ENCODE measurements around the gene IQCM.

Gene IQCM

DNA sequence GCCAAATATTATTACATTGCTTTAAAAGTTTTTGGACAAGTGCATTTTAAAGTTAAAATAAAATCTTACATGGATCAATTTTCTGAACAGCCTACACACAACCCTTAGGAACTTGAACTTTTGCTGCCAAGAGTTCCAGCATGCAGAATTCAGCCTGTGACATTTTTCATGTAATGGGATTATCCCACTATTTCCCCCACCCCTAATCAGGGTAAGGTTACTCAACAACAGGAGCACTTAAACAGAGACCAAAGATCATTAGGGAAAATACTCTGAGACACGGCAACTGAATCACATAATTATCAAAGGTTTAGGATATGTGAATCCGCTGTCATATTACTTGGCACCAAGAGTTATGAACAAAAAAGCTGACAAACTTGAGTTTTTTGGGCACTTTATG, 47.2 kb downstream of the IQCM start:
- DNase-seq = no peak

DNA sequence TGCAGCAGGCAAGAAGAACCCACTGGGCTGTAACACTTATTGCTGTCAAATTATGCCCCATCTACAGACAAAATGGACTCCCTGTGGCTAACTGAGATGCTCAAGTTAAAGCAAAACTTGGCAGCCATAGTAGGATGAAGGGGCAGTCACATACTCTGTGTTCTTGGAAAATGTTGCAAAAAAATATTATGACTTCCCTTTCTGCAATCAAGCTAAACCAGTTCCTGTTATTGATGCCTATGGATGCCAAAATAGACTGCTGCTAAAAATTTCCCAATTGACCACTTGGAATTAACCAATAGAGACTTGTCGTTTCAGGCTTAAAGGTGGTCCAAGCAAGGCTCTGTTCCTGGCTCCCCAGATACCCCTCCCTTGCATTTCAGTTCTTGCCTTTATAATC, 49.5 kb downstream of the IQCM start:
- DNase-seq = no peak

DNA sequence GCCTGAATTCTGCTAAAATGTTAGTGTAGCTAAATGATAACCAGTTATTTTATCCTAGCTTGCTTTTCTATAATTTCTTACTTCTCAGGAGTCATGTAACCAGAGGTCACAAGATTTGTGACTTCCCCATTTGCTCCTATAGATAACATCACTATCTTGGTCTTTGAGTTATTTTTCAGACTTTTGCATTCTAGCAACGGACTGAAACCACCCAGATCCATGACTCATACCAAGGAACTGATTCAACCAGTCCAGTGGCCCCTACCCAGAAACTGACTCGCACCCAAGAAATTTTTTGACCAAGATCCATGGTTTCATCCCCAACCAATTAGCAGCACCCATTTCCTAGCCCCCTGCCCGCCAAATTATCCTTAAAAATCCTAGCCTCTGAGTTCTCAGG, 50.0 kb downstream of the IQCM start:
- DNase-seq = no peak

DNA sequence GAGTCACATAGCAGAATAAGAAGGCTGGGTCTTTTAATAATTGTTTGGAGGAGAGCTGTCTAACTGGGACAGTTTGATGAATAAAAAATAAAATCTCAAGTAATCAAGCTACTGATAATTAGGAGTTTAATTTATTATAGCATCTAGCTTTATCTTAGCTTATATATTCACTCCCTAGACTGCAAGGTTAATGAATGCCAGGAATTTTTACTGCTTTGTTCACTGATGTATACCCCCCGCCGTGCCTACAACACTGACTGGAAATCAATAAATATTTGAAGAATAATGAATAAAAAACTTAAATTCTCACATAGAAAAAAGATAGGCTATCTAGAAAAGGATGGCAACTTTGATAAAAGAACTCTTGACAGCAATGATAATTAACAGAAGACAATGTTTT, 59.7 kb downstream of the IQCM start:
- DNase-seq = no peak

DNA sequence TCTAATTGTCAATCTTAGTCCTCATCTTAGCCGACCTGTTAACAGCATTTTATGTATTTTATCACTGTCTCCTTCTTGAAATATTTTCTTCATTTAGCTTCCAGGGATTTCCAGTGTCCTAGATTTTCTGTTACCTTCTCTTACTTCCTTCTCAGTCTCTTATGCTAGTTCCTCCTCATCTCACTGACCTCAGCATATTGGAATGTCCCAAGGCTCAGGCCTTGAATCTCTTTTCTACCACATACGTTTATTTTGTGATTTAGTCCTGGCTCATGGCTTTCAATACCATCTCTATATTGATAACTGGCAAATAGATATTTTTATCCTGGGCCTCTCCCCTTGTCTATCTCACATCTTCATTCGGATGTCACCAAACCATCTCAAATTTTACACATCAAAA, 61.1 kb downstream of the IQCM start:
- DNase-seq = no peak

DNA sequence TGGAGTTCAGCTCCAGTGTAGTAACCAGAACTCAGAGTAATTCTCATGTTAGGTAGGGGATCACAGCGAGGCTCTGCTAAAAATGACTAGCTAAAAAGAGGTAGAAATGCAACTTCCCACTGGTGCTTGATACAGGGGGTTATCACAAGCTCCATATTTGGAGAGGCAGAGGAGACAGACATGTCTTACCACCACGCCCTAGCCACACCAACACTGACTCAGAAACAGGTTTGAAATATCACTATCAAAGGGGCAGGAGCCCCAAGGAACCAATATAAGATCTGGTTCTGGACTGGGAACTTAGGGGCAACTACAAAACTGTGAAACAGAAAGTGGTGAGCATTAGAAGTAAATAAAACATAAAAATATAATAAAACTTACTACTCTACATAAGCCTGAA, 62.9 kb downstream of the IQCM start:
- DNase-seq = no peak

DNA sequence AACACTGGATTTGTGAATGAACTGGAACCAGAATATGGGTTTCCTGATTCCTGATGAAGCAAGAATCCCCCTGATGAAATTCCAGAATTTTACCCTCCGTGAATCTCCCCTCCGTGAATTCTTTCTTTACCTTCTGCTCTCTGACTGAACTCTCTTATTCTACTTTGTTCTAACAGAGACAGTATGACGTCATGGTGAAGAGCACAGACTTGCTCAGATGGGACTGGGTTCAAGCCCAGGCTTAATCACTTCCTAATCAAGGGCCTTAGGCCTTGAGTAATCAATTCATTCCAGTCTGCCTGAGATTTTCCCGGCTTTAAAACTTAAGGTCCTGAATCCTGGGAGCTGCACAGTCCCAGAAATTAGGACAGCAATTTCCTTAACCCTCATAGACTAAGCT, 64.5 kb downstream of the IQCM start:
- no peak for DNase-seq

DNA sequence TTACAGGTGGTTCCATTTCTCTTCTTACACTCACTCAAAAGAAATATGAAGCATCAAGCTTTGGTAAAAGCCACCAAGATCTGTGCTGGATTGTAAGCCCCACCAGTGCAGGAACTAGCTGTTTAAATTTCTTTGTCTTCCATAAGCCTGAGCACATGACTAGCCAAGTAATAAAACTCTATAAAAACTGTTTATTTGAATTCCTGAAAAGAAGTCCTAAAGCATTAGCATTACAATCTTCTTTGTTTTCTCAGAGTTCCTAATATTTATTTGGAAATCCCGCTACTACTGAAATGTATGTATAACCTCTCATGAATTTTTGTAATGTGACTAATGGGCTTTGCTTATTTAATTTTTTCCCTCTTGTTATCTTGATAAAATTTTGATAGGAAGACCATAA, 65.9 kb downstream of the IQCM start:
- DNase-seq = no peak

DNA sequence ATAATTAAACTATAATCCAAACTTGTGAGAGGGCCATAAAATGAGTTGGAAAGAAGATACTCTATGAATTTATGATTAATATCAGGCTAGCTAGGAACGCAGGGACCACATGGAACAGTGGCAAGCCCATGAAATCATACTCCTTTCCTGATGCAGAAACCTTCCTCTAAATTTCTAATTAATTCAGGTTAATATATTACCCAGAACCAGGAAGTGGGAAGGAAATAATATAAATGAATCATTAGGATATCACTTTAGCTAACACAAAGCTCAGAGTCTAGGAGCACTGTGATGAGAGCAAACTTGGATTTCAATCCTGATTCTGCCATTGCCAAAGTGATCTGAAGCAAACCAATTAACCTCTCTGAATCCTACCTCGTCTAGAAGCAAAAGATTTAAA, 68.0 kb downstream of the IQCM start:
- no peak for DNase-seq

DNA sequence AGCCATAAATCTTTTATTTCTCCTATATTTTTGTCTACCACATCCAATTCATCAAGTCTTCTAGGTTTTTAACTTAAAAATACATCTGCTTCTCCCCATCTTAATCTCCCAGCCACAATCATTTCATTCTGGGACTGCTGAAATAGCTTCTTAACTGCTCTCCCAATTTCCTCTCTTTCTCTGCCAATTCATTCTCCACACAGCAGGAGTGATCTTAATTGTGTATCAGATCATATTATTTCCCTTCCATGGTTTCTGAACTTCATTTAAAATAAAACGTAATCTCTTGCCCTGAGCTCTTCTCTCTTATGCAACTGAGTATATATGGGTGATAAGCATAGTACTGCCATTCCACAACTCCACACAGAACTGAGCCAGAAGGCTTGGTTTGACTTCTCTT, 69.4 kb downstream of the IQCM start:
- no peak for DNase-seq

DNA sequence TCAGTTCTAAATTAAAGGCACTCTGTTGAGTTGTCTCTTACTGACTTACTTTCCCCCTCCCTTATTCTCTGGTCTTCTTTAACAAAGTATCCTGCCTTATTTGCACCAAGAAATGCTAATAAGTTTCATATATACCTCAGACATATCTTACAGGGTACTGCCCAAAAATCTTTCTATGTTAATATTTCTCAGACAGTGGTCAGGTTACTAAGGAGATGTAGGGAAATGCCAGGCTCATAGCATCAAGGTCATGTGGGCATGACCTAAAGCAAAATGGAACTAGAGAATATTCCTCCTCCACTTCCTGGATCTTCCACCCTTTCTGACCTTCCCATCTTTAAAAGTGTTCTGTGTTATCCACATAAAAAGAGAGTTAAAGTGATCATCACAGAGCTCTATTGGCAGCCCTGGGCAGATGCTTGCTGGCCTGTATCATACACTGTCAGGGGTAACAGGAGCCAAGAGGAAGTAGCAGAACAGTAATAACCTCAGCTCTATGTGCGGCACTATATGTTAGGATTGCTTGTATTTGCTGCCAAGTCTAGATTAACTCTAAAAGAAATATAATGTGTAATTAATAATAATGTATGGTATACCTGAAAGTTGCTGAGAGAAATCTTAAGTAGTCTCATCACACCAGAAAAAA, 74.3 kb downstream of the IQCM start:
- no peak for DNase-seq

DNA sequence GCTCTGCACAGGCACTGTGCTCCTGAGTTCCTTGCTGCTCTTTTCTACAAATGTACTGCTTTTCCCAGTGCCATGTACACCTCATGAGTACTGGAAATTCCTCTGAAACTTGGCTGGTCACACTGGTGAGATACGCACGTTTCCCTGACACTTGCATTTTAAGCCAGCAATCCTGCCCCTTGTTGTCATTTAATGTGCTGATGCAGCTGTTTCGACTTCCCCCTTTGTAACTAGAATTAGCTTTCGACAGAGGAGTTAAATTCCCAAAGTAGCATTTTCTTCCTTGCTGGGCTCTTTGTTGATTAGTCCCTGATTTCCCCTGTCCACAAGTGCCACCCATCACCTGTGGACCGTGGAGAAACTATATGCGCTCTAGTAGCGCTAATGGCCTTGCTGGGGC, 77.5 kb downstream of the IQCM start:
- DNase-seq = no peak

DNA sequence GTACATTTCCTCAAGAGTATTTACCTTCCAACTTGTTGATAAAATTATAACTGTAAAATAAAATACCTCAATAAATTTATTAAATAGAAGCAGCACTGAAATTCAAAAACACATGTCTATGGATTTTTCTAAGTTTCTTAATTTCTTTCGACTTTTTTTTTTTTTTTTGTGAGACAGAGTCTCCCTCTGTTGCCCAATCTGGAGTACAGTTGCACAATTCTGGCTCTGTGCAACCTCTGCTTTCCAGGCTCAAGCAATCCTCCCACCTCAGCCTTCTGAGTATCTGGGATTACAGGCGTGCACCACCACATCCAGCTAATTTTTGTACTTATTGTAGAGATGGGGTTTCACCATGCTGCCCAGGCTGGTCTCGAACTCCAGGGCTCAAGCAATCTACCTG, 79.8 kb downstream of the IQCM start:
- DNase-seq = no peak

DNA sequence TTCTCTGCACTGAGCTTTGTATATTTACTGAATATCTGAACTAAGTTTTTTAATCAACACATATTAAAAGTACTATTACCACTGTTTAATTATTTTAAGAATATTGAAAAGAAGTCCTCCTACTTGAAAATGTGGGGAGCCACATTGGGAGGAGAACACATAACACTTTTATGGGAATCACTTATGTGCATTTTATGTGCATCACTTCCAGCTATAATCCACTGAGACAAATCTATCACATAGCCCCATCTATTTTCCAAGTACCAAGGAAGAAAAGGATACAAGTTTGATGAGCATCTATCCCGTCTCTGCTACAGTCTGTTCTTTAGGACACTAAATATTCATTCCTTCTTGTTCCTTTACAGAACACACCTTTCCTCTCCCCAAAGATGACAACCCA, 87.2 kb downstream of the IQCM start:
- no peak for DNase-seq

DNA sequence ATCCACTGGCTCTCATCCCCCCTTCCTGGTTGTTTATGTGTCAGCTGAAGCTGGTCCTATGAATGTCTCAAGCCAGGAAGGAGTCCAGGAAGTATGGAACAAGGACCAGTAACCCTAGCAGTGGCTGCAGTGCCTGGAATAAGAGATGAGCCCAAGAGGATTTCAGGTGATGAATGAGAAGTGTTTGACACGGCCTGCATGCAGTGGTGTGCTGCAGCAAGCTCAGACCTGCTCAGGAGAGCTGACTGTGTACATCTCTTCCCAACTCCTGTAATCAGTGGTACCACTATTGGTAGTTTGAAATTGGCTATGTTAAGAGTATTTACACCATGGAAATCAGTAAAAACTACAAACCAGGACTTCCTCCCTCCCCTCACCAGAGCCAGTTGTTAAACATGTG, 88.0 kb downstream of the IQCM start:
- no peak for DNase-seq

DNA sequence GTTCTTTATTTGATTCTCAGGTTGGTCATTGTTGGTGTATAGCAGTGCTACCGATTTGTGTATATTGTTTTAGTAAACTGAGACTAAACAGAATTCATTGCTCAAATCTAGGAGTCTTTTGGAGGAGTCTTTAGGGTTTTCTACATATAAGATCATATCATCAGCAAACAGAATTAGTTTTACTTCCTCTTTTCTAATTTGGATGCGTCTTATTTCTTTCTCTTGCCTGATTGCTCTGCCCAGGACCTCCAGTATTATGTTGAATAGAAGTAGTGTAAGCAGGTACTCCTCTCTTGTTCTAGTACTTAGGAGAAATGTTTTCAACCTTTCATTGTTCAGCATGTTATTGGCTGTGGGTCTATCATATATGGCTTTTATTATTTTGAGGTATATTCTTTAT, 92.6 kb downstream of the IQCM start:
- no peak for DNase-seq

DNA sequence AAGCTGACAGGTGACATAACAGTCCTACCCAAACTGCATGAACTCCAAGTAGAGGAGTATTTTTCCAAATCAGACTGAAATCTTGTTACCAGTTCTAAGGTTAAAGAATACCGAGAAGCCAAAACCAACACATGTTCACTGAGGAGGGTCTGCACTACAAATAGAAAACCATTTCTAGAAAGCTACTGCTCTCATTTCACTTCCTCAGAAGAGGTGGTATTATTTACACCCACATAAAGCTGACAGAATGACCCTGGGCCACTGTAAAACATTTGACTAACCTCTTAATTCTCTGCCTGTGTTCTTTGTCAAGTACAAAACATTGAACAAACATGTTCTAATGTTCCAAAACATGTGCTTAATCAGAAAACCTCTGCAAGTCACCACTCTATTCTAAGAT, 95.8 kb downstream of the IQCM start:
- no peak for DNase-seq

DNA sequence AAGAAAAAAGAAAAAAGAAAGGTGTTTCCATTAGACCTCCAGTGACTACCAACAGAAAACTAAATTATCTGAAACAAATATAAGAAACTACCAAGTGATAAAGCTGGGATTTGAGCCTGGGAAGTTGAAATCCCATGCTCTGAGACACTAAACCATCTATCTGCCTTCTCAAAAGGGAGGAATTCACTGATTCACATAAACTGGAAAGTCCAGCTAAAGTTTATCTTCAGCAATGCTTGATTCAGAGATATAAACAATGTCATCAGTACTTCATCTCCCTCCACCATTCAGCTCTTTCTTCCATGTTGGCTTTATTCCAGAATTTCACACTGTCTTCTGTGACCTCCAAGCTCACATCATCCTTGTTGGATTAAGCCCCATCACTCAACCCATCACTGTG, 96.3 kb downstream of the IQCM start:
- DNase-seq = no peak

DNA sequence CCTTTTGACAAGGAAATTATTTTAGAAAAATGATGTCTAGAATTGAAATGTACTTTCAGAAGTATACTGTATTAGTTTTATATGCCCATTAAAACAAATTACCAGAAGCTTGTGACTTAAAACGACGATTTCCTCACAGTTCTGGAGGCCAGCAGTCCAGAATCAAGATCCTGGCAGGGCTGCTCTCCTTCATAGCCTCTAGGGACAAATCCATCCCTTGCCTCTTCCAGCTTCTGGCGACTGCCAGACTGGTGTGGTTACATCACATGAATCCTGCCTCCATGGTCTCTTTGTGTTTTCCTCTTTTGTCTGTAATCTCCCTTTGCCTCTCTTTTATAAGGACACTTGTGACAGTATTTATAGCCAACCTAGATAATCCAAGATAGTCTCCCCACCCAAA, 97.1 kb downstream of the IQCM start:
- DNase-seq = no peak

DNA sequence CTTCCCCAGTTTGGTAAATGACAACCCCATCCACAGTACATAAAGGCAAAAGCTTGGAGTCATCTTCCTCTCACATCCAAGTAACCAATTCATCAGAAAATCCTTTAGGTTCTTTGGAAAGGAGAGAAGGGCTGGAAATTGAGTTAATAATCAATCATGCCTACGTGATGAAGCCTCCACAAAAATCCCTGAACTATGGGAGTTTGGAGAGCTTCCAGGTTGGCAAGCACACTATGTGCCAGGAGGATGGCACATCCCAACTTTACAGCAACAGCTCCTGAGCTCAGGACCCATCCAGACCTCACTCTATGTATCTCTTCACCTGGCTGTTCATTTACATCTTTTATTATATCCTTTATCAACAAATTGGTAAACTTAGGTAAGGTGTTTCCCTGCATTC, 98.9 kb downstream of the IQCM start:
- DNase-seq = no peak

DNA sequence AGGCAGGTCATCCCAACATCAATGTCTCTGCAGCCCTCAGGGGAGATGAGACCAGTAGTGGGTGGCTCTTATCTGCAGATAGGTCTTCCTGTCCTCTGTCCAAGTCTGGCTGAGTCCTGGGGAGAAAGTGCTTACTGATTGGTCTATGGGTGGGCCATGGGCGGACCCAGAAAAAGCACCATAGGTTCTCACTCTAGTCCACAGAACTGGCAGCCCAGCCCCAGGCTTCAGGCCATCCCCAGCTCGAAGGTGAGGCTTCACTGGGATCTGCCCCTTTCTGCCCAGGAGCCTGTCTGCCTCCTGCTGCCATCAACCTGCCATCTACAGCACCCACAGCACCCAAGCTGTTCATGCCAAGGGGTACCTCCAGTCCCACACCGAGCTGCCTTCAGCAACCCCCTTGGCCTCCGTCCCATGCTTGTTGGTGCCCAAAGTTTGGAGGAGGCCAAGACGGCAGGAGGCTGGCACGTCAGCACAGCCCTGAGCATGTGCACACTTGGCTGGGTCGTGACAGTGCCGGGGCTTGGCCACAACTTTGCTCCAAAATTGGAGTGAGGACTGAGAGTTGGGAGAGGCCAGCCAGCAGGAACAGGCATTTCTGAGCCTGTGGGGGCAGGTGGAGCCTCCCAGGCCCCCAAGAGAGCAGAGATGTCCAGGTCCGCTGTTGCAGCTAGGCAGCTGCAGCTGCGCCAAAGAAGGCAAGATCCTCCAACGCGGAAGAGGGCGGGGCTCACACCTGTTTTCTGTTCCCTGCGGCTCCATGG, 99.6 kb downstream of the IQCM start:
- DNase-seq = no peak

DNA sequence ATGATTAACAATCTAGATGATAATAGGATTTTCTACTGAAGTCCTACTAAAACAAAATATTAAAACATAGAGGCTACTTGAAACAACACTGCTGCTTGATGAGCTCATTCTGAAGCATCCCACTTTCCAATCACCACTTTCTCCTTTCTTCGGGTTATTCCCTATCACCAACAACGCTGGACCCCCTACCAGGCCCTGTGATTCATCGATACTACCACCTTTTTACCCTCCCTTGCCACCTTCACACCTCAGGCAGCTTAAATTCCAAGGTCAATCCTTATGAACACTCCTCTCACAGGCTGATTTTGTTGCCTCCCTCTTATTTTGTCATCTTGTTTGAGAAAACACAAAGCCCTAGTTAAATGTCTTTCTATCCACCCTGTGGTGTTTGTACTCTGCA, 102.6 kb downstream of the IQCM start:
- DNase-seq = no peak

DNA sequence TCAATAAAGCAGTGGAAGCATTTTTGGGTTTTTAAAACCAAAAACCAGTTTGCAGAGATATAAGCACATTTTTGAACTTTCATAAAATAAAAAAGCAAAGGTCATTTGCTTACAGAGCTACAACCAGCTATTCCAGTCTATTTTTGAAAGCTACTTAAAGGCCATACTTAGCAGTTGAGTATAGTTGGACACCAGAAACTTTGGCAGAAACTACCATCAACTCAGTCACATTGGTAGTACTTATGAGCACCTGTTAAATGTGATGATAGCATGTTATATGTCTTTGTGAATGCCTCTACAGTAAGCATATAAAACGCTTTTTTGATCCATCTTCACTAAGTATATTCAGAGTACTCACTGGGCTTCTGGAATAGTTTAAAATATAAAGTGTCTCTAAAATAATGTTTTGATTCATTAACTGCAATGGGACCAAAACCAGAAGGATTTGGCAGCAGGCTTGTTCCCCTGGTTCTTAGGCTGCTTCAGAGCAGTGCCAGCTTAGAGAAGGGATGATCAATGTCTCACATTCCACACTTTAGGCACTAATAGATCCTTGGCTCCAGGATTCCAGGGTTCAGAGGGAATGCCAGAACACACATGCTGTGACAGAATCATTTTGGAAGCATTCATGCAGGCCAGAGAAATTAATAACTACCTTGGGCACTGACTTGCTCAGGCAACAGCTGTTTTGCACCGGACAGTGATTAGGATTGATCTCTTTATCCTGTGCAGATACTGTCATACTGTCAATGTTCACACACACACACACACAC, 103.9 kb downstream of the IQCM start:
- no peak for DNase-seq

DNA sequence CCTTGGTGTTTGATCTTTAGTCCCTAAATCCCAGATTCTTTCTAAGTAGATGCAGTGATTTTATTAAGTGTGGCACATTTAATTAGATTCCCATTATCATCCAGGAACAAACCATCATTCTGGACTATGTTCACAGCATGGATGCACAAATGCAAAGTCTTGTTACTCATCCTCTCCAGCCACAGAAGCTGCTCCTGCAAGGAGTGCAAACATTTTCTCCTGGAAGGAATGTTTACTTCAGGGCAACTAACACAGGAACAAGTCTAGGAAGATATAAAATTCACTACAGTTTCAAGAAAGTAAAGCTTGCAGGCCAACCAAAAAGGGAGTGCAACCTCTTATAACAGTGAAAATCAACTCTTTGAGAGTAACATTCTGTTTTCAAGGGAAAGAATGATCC, 106.0 kb downstream of the IQCM start:
- no peak for DNase-seq
